HG03571 (cell line): ENCODE results near the gene TMEM175.

Source experiments
- ATAC-seq: cut with Tn5 transposase; IDR thresholded peaks from one replicate; pipeline ENCODE4 v1.9.1; 2021; ENCODE audit not compliant: unreplicated experiment

The TMEM175 gene

DNA sequence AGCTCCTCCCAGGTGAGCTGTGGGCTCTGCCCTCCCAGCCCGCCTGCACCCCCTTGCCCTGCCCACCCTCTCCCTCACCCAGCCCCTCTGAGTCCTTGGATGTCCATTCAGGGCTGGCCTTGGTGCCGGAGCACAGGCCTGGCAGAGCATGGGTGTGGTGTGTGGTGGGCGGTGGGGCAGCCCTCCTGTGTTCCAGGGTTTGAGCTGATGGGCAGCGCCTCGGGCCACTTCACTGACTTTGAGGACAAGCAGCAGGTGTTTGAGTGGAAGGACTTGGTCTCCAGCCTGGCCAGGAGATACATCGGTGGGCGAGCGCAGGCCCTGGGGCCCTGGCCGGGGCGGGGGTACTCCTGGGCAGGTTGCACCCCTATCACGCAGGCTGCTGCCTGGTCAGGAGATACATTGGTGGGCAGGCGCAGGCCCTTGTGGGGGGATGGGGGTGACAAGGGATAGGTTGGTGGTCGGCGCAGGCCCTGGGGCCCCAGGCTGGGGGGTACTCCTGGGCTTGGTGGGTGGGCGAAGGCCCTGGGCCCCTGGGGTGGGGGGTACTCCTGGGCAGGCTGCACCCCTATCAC, 68.5 kb downstream of the TMEM175 start:
- ATAC-seq, result no peak

DNA sequence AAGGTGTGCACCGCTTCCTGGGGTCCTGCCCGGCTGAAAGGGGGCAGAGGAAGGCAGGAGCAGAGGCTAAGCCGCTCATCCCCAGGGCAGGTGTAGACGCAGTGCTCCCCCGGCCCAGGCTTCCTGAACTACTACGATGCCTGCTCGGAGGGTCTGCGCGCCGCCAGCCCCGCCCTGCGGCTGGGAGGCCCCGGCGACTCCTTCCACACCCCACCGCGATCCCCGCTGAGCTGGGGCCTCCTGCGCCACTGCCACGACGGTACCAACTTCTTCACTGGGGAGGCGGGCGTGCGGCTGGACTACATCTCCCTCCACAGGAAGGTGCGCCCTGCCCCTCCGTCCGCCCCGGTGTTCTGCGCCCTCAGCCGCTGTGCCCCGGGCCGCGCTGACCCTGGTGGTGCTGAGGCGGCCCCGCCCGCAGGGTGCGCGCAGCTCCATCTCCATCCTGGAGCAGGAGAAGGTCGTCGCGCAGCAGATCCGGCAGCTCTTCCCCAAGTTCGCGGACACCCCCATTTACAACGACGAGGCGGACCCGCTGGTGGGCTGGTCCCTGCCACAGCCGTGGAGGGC, 69.4 kb downstream of the TMEM175 start:
- ATAC-seq, result no peak

DNA sequence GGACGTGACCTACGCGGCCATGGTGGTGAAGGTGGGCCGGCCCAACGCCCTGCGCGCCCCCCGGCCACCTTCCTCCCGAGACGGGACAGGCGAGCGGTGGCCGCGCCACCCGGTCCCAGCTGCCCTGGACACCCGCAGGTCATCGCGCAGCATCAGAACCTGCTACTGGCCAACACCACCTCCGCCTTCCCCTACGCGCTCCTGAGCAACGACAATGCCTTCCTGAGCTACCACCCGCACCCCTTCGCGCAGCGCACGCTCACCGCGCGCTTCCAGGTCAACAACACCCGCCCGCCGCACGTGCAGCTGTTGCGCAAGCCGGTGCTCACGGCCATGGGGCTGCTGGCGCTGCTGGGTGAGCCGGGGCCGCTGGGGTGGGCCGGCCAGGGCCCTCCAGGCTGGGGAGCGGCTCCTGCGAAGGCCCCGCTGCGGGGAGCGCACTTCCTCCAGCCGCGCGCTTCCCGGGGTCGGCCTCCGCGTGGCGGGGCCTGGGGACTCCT, 69.9 kb downstream of the TMEM175 start:
- ATAC-seq, result no peak

DNA sequence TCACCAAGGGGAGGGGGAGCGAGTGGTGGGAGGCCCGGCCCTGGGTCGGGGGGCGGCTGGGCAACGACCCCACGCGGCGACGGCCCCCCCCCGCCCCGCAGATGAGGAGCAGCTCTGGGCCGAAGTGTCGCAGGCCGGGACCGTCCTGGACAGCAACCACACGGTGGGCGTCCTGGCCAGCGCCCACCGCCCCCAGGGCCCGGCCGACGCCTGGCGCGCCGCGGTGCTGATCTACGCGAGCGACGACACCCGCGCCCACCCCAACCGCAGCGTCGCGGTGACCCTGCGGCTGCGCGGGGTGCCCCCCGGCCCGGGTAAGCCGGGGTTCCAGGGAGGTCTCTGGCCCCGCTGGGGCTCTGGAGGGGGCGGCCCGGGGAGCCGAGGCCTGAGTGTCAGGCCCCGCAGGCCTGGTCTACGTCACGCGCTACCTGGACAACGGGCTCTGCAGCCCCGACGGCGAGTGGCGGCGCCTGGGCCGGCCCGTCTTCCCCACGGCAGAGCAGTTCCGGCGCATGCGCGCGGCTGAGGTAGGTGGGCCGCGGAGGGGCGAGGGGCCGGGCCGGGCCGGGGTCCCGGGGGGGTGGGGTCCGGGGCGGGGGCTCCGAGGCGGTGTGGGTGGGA, 70.5 kb downstream of the TMEM175 start:
- no peak for ATAC-seq

DNA sequence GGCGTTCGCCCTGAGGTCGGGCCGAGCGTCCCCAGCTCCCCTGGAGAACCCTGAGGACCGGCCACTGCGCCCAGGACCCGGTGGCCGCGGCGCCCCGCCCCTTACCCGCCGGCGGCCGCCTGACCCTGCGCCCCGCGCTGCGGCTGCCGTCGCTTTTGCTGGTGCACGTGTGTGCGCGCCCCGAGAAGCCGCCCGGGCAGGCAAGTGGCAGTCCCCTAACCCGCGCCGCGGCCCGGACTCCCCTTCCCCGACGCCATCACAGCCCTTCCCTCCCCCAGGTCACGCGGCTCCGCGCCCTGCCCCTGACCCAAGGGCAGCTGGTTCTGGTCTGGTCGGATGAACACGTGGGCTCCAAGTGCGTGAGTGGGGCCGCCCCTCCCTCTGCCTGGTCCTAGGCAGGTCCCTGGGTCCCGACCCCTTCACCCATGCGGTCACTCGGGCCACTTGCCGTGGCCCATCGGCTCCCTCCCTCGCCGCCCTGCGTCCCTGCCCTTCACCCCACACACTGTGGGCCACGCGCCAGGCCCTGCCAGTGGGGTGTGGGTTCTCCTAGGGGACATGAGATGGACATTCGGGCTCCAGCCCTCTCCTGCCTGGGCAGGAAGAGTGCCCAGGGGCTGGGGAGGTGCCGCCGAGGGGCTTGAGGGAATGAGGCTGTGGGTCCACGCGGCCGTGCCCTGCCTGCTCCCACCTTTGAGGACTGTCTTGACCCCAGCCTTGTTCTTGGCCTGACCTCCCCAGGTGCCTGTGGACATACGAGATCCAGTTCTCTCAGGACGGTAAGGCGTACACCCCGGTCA, 71.2 kb downstream of the TMEM175 start:
- ATAC-seq, result no peak

DNA sequence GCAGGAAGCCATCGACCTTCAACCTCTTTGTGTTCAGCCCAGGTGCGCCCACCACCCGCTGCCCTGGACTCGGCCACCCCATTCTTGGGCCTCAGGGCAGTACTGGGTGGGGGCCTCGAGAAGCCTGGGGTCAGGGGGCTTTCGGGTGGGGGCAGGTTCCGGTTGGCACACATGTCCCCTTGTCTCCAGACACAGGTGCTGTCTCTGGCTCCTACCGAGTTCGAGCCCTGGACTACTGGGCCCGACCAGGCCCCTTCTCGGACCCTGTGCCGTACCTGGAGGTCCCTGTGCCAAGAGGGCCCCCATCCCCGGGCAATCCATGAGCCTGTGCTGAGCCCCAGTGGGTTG, 71.8 kb downstream of the TMEM175 start:
- ATAC-seq, result no peak

DNA sequence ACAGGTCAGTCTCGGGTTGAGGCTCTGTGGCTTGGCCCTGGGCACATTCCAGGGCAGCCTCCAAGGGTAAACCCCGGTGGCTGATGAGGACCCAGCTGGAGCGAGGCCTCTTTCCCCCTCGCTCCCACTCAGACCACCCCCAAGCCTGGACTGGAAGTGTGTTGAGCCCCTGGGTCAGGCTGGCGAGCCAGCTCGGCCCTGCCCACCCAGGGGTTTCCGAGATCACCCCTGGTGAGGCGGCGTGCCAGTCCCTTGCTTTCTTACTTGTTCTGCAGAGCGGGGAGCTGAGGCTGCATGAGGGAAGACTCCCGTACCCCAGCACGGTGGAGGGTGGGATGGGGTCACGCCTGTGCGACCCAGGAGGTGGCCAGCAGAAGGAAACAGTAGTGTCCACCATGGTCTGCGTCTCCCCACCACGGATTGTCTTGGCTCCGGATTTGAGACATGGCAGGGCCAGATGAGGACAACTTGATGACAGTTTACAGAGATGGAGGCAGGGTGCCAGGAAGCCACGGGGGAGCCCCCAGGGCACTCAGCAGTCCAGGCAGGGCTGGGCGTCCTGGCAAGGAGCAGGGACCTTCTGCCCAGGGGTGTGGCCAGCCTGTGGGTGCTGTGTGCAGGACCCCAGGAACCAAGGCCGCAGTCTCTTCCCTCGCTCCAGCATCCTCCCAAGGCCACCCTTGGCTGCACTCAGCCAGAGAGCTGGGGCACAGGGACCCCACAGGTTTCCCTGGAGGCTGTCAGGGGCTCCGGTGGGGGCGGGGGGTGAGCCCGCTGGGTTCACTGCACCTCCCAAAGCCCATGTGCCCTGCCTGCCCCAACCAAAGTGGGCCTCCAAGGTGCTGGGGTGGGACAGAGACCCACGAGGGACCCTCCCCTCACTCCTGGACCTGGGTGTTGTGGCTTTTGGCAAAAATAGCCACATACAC, 72.6 kb downstream of the TMEM175 start:
- ATAC-seq, result no peak

DNA sequence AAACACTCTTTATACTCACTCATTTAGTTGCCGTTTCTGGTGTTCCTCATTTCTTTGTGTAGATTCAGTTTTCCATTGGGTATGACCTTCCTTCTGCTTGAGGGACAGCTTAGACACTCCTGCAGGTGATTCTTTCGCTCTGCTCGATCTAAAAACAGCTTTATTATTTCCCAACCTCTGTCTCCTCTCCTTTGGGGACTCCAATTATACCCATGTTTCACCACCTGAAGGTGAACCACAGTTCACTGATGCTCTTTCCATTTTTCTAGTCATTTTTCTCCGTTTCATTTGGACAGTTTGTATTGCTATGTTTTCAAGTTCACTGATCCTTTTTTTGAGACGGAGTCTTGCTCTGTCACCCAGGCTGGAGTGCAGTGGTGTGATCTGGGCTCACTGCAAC, 74.6 kb downstream of the TMEM175 start:
- ATAC-seq, result no peak
